ENCODE measurements around the gene MPPE1. TPM values are rescaled to one million over a fixed set of nuclear protein-coding genes. Genes with fewer than 3 reads are reported as not detected.

Gene MPPE1, protein sequence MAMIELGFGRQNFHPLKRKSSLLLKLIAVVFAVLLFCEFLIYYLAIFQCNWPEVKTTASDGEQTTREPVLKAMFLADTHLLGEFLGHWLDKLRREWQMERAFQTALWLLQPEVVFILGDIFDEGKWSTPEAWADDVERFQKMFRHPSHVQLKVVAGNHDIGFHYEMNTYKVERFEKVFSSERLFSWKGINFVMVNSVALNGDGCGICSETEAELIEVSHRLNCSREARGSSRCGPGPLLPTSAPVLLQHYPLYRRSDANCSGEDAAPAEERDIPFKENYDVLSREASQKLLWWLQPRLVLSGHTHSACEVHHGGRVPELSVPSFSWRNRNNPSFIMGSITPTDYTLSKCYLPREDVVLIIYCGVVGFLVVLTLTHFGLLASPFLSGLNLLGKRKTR
- total RNA-seq (2022) (15.7 and 24.7 TPM in 2 replicates), Bru-seq, nascent RNA (percentile 63 among the genes with signal in this experiment), BruChase-seq, experiment 1, labeled RNA remaining after a 6-hour chase (percentile 64 among the genes with signal in this experiment), BruChase-seq, experiment 2, labeled RNA remaining after a 2-hour chase (percentile 66 among the genes with signal in this experiment)
- long read RNA-seq, full-length matches to known transcripts: 22 of 41 reads
- long read RNA-seq, partial matches to known transcripts: 3 of 41 reads
- long read RNA-seq, other reads (novel, unspliced or antisense): 16 of 41 reads

DNA sequence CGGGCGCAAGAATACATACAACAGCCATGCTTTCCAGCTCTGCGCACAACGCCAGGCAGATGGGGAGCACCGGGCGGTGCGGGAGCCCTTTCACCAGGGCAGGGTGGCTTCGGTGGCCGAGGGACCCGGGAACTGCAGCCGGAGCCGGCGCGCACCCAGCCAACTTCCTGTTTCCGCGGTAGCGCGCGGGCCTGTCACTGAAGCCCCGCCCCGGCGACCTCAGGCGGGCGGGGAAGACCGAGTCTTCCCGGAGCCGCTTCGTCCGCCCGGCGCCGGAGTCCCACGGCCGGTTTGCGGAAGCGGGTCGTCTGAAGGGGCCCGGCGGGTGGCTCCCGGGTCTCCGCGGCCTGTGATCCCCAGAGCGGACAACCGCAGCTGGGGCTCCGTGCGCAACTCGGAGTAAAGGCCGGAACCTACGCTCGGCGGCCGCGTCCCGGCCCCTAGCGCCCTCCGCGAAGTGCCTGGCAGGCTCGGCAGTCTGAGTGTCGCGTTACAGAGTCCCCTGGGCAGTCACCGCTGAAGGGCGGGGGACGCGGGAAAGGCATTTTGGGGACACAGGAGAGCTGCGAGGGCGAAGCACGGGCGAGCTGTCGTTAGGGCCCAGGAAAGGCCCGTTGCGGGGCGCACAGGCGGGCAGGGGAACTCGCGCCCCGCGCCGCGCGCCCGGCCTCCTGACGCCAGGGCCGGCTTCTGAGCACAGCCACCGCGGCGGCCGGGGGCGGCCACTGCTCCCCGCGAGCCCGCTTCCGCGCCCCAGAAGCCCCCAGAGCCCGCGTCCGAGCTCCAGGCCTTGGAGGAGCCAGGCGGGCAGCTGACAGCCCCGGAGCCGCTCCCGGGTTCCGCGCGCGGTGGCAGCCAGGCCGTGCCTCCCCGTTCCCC is at the start of gene MPPE1:
Gene MPPE1, minus strand, starts transcription at position 136 of the 879 bp plus-strand sequence. CDS start 11,053 bp downstream, outside the sequence.
- TF ChIP-seq, protein P1, sequence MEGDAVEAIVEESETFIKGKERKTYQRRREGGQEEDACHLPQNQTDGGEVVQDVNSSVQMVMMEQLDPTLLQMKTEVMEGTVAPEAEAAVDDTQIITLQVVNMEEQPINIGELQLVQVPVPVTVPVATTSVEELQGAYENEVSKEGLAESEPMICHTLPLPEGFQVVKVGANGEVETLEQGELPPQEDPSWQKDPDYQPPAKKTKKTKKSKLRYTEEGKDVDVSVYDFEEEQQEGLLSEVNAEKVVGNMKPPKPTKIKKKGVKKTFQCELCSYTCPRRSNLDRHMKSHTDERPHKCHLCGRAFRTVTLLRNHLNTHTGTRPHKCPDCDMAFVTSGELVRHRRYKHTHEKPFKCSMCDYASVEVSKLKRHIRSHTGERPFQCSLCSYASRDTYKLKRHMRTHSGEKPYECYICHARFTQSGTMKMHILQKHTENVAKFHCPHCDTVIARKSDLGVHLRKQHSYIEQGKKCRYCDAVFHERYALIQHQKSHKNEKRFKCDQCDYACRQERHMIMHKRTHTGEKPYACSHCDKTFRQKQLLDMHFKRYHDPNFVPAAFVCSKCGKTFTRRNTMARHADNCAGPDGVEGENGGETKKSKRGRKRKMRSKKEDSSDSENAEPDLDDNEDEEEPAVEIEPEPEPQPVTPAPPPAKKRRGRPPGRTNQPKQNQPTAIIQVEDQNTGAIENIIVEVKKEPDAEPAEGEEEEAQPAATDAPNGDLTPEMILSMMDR (IDR thresholded peaks at IDR 0.05; ENCODE audit: unreplicated experiment): no peak
- Mint-ChIP-seq H3K36me3 (ENCODE audit: insufficient read depth, unreplicated experiment) (peaks cover 22% of the 10 kb centered on the region), H3K9me3 (ENCODE audit: unreplicated experiment) (no peaks in the 10 kb centered on the region), H3K27ac (ENCODE audit: low read depth, unreplicated experiment) (peak within 1 kb of the TSS; percentile 89), H3K27me3 (ENCODE audit: insufficient read depth, unreplicated experiment) (no peaks in the 10 kb centered on the region), H3K4me1 (ENCODE audit: insufficient read depth, unreplicated experiment) (no peaks in the 10 kb centered on the region), H3K4me3 (ENCODE audit: unreplicated experiment) (peak within 1 kb of the TSS; percentile 92)
- intact Hi-C loops (cut with micrococcal nuclease): loop anchor here (2.0 kb wide), 1 partner anchor 48 kb away; no protein-coding TSS in a partner anchor
- ChIA-PET CTCF (interaction anchor here (0.7 to 1.7 kb wide), 5 partner anchors 17 to 328 kb away, joined by 3 to 7 read pairs (median 3); no protein-coding TSS in a partner anchor), POLR2A (interaction anchor here (0.7 to 2.7 kb wide), 16 partner anchors 15 to 1993 kb away, joined by 3 to 17 read pairs (median 3); partner anchors contain the start of genes CHMP1B and IMPA2)
- DNase-seq (ENCODE audit: unreplicated experiment): peak; percentile 82
- no TSS peak for BruUV-seq (replicated peaks)

DNA sequence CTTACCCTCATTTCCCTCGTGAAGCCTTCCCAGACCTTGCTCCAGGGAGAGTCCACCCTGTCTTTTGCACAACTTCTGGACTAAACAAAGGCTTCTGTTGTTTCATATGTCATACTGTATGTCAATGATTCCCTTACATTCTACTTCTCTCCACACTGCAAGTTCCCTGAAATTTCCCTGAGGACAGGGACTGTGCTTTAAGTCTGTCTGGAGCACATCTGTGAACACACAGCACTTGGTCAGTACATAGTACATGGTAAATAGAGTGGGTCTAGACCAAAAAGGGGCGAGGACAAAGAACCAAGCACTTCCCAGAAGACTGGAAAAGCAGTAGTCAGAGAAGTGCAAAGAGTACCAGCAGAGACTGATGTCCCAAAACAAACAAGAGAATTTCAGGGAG is 49.5 kb upstream of the MPPE1 start:
- CTCF ChIA-PET: no interaction called here

DNA sequence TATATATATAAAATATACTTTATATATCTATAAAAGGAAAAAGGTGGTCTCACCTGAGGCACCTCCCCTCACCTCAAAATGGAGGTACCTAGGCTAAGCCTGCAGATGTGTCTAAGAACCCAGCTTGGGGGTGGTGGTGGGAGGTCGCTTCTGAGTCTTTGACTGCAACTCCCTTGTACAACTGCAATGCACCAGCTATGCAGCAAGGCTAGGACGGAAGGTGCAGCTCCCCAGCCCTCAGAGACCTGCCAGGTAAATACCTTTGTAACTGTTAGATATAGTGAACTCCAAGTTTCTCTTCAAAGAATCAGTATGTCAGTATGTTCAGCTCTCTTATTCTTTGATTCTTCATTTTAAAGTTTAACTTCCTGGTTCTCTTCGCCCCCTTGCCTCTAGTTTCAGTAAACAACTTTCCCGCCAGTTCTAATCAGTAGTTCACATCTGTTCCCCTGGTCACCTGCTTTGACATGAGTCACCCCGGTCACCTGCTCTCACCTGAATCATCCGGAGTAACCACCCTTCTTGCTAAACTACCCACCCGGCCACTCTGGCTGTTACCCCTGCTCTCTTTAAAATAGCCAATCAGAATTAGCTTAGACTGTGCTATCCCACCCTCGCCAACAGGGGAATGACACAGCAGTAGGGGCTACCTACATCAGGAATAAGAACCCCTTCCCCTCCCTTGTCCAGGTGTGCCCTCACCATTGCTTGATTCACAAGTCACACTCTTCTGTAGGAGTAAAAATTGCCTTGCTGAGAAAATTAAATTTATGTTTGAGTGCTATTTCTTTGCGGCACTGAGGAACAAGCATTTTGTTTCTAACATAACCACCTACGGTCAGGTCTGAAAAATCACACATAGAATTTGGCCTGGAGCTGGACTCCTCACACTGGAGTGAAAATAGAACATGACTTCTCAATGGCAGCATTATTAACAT is 48.5 kb upstream of the MPPE1 start:
- Mint-ChIP-seq H3K4me3 (ENCODE audit: unreplicated experiment) (no peak overlapping the region), H3K27ac (ENCODE audit: low read depth, unreplicated experiment) (no peak overlapping the region), H3K27me3 (ENCODE audit: insufficient read depth, unreplicated experiment) (no peaks in the 10 kb centered on the region), H3K9me3 (ENCODE audit: unreplicated experiment) (peaks cover 16% of the 10 kb centered on the region), H3K36me3 (ENCODE audit: insufficient read depth, unreplicated experiment) (peaks cover 26% of the 10 kb centered on the region), H3K4me1 (ENCODE audit: insufficient read depth, unreplicated experiment) (peaks cover 23% of the 10 kb centered on the region)
- DNase-seq (ENCODE audit: unreplicated experiment): no peak
- TF ChIP-seq, protein P1 (IDR thresholded peaks at IDR 0.05; ENCODE audit: unreplicated experiment): no peak
- ChIA-PET CTCF (no interaction called here), POLR2A (interaction anchor here (1.3 kb wide), 1 partner anchor 11 kb away, joined by 3 read pairs; no protein-coding TSS in a partner anchor)
- BruUV-seq (replicated peaks): no TSS peak
- intact Hi-C loops (cut with micrococcal nuclease): no loop called here

More for the DNA sequence above, 49.5 kb upstream of the MPPE1 start:
- no peaks in the 10 kb centered on the region for H3K27me3 Mint-ChIP-seq (ENCODE audit: insufficient read depth, unreplicated experiment)
- no peak overlapping the region for H3K4me3 Mint-ChIP-seq (ENCODE audit: unreplicated experiment)
- H3K9me3 Mint-ChIP-seq (ENCODE audit: unreplicated experiment): peaks cover 16% of the 10 kb centered on the region
- H3K4me1 Mint-ChIP-seq (ENCODE audit: insufficient read depth, unreplicated experiment): peaks cover 17% of the 10 kb centered on the region
- H3K27ac Mint-ChIP-seq (ENCODE audit: low read depth, unreplicated experiment): no peak overlapping the region
- no peak for DNase-seq (ENCODE audit: unreplicated experiment)
- POLR2A ChIA-PET: no interaction called here
- intact Hi-C loops (cut with micrococcal nuclease): no loop called here
- peaks cover 26% of the 10 kb centered on the region for H3K36me3 Mint-ChIP-seq (ENCODE audit: insufficient read depth, unreplicated experiment)
- TF ChIP-seq, protein P1 (IDR thresholded peaks at IDR 0.05; ENCODE audit: unreplicated experiment): no peak
- BruUV-seq (replicated peaks): no TSS peak

Data from MCF 10A (cell line).